Stimulated activated CD4-positive, alpha-beta T cell treated with anti-CD3 and anti-CD28 coated beads, Interleukin-15, amount 100 ng/mL, for 48 hours (primary cell): ENCODE data around the gene VAMP4.
"Not testable (repeated sequence)": the region's sequence is repeated elsewhere in the genome, so short reads cannot be mapped to it uniquely, and the experiment has no call there.

Experiments
- DNase-seq, 2 donors: peaks; one replicate each; pipeline ENCODE4 v3.0.0-alpha.2; 2020; ENCODE audit warnings: low read depth in 2 of 2

The VAMP4 gene

DNA sequence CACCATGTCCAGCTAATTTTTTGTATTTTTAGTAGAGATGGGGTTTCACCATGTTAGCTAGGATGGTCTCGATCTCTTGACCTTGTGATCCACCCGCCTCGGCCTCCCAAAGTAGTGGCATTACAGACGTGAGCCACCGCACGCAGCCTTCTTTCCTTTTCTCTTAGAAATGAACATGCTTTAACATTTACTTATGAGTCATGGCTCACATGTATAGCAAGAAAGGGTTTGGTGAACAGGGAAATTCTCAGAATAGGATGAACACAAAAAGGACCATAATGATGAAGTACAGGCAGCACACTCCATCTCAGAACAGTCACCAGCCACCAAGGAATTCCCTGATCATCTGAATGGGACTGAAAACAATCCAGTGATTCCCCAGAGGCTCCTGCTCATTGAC lies 9.4 kb upstream of the VAMP4 start:
- DNase-seq = no peak

DNA sequence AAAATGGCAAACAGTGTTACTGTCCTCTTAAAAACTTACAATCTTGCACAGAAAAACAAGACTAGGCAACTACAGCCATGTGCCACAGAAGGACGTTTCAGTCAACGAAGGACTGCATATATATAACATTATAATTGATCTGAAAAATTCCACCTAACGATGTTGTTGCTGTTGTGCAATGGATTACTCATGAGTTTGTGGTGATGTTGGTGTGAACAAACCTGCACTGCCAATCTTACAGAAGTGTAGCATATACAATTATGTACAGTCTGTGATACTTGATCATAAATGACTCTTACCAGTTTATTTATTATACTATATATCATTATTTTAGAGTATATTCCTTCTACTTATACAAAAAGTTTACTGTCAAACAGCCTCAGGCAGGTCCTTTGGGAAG lies 6.8 kb upstream of the VAMP4 start:
- DNase-seq = no peak

DNA sequence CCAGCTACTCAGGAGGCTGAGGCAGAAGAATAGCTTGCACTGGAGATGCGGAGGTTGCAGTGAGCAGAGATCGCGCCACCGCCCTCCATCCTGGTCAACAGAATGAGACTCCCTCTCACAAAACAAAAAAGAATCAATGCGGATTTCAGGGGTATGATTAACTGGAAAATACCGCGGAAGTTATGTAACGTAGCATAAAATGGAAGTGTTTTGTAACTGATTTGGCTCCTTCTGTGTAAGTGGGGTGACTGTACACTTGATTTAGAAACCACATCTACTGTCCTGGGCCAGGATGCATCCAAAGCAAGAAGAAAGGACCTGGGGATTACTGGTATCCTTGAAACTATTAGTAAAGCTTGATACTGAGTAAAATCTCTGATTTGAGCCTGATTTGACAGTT lies 3.1 kb upstream of the VAMP4 start:
- no peak for DNase-seq

DNA sequence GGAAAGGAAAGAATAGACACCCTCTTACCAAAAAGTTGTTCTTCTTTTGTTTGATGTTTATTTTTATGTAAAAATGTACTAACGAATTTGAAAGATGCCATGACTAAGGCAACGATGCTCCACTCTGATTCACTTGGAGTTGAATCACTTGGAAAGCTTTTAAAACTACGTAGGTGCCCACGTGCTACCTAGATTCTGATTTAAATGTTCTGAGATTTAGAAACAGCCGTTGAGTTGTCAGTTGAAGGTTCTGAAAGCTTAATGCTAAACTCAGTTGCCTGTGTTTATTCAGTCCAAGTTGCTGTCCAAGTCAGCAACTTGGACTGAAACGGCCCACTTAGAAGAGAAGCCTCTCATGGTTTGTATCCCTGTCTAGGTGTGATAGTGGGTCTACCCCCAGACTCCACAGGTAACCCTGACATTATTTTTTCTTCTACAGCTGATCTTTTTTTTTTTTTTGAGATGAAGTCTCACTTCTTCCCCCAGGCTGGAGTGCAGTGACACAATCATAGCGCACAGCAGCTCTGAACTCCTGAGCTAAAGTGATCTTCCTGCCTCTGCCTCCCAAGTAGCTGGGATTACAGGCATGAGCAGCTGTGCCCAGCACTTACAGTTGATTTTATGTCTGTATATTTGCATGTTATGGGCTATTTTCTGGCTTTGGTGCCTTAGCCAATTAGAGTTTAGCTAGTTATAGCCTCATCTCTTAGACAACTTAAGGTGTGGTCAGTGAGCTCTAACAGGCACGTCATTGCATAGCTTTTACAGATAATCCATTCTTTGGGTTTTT lies 1.4 kb upstream of the VAMP4 start:
- no peak for DNase-seq

DNA sequence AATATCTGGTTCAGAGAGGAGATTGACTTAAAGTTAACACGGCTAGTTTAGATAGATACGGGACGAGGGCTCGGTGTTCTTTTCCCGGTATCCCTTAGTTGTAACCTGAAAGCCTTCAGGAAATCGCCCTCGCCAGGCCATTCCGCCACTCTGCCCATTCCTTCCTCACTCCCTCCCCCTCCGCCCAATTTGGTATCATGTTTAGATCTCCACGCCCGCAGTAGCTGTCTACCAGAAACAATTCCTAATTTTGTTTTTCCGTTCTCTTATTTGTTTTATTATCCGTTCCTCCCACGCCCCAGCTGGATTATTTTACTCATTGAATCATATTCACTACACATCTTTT lies 685 bp upstream of the VAMP4 start:
- DNase-seq = no peak

DNA sequence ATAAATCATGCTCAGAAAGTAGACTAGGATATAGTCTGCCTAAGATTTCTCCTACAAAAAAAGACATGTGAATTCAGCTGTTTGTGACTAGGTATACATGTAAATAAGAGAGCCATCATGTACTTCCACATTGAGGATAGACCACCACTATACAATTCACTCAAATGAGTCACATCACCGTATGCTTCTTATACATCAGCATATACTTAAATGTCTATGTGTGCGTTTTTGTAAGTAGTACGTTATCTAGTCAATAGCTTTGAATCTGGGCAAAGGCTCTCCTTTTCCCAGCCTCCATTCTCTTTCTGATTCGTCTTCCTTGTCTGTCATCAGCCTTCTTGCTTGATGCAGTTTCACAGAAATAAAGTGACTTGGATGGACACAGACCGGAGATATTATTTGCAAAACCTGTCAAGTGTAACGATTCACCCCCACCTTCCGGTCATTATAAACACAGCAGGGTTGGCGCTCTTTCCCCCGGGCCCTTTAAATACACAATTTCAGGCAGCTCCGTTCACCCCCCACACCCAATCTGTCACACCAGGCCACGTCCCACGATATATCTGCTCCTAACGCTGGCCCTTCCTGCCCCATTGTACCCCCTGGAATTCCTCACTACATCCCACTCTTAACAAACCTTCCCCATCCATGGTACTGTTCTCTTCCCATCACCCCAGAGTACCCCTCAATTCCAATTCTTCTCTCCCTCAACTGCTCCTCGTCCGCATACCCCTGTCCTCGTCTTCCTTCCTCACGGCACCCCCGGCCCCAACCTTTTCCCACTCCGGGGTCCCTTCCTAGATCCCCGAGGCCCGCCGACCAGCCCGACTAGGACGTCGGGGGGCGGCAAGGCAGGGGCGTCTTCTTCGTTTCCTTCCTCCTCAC lies 636 bp downstream of the VAMP4 start:
- DNase-seq = no peak

DNA sequence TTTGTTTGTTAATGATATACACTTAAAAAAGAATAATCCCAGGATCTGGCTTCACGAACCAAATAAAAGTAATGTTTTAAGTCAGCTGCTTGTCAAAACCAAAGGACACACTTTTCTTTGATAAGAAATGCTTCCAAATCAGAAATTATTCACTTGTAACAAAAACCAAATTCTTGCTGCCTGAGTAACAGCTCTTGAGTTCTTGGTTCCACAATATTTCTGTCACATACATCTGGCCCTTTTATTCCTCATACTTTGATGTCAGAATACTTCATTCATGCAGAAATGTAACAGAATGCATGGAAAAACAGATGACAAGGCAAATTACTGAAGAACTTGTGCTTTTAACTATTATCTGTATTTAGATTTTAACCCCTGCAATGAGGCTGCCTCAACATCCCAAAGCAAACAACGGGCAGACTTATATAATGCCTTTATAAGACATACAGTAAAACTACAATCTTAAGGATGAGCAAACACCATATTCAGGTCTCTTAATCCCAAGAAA lies 1.5 kb downstream of the VAMP4 start:
- DNase-seq = no peak

DNA sequence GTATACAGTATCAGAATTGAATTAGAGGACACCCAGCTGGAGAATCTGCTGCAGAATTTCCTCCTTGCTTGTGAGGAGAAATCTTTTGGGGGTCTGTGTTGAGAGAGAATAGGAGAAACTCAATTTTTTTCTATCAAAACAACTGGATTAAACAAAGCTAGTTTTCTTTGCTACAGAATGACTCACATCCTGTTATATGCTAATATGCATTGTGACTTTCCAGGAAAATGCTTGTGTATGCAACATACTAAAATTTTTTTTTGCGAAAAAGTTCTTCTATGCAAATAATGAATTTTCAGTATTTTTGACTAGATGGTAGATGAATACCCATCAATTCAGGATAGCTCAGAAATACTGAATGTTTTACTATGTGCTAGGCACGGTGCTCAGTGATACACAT lies 2.2 kb downstream of the VAMP4 start:
- no peak for DNase-seq

DNA sequence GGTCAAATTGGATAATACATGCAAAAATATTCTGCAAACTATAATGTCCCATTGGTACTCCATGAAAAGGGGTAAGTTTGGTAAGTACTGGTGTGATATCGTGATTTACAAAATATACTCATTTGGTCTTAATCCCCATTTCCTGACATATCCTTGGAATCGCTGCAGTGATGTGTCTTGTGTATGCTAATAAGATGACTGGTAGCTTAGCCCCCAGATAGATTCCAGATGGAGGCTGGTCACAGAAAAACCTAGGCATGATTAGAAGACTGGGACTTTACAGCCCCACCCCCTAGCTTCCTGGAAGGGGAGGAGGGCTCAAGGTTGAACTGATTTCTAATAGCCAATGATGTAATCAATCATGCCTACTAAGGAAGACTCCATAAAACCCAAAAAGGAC lies 3.0 kb downstream of the VAMP4 start:
- no peak for DNase-seq

DNA sequence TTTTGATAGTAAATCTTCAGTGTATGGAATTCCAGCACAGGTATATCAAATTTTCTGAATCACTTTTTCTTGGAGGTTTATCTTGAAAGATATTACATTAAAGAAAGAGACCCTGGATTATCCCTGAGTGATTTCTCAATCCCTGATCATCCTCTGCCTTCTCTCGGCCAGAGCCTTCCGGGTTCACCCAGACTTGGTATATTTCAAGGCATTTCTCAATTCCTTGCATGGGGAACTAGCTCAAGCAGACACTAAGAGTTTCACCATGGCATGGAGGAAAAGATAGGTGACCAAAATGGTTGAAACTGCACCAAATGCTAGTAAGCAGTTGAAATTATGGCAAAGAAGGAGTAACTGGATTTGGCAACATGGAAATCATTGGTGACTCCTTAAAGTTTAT lies 5.7 kb downstream of the VAMP4 start:
- no peak for DNase-seq

DNA sequence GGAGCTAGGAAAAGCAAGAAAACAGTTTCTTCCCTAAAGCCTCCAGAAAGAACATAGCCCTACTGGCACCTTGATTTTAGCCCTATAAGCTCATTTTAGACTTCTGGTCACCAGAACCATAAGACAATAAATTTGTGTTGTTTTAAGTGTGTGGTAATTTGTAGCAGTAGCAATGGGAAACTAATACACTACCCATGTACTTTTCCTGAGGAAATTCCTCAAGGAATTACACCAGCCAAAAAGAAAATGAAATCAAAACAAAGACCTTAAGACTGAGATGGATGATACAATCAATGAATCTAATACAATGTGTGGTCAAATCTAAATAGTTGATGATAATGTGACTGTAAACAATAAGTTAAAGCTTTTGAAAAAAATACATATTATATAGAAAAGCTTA lies 11.8 kb downstream of the VAMP4 start:
- no peak for DNase-seq

DNA sequence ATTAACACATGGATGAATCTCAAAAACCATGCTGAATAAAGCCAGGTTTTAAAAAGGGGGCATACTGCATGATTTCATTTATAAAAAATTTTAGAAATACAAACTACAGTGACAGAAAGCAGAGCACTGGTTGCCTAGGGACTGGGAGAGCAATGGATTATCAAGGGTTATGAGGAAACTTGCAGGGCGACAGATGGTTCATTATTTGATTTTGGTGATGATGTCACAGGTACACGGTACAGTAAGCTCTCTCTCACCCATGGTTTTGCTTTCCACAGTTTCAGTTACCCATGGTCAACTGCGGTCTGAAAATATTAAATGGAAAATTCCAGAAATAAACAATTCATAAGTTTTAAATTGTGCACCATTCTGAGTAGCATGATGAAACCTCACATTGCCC lies 14.1 kb downstream of the VAMP4 start:
- DNase-seq = no peak

DNA sequence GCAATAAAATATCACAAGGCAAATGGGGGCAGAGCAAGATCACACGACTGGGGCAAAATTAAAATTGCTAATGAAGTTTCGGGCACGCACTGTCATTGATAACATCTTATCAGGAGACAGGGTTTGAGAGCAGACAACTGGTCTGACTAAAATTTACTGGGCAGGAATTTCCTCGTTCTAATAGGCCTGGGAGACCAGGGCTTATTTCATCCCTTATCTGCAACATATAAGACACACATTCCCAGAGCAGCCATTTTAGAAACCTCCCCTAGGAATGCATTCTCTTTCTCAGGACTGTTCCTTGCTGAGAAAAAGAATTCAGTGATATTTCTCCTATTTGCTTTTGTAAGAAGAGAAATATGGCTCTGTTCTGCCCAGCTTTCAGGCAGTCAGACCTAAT lies 18.7 kb downstream of the VAMP4 start:
- DNase-seq = not testable (repeated sequence)

DNA sequence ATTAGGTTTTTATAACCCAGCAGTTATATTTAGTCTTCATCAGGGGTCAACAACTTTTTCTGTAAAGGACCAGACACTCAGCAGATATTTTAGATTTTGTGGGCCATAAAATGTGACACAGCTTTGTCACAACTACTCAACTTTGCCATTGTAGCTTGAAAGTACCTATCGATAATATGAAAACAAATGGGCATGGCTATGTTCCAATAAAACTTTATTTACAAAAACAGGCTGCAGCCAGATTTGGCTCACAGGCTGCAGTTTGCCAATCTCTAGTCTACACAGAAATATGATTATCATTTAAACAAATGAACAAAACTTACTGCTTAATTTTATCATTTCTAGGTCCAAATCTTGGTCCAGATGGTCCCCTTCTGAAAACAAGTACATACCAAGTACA lies 23.0 kb downstream of the VAMP4 start:
- no peak for DNase-seq

DNA sequence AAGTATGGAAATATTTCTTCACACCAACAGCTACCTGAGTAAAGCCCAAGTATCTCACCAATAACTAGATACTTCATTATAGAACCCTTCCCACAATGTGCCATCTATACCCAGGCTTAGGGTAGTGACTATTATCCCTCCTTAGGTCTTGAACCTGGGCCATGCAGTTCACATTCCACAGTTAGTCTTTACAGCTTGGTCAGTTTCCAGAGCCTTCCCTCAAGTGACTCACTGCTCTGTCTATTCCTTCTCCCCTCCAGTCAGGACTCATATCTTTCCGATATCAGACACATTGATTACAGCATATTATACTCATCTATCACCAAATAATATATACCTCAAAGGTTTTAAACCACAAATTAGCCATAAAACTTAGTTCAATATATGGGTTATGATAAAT lies 23.6 kb downstream of the VAMP4 start:
- DNase-seq = no peak

DNA sequence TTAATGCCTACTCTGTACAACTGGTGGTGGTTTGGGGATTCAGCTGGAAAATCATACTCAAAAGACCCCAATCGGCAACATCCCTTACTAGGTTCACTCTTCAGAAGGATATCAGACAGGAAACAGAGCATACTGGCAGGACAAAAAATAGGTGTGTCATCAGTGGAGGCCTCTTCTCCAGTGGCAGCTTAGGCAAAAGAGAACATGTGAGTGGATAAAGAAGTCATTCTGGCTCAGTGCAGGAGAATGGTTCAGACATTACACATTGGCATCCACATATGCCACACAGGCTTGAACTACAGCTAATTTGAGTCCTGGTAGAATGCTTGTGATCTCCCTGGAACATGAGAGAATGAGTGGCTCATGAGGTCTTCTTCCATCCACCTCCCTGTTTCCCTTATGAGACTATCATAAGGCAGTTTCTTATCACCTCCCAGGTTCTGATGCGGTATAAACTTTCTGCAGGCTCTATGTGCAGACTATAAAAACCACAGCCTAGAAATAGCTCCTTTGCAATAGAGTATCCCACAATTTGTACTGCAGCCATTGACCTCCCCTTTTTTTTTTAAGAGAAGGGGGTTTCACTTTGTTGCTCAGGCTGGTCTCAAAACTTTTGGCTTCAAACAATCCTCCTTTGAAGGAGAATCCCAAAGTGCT lies 24.7 kb downstream of the VAMP4 start:
- no peak for DNase-seq

DNA sequence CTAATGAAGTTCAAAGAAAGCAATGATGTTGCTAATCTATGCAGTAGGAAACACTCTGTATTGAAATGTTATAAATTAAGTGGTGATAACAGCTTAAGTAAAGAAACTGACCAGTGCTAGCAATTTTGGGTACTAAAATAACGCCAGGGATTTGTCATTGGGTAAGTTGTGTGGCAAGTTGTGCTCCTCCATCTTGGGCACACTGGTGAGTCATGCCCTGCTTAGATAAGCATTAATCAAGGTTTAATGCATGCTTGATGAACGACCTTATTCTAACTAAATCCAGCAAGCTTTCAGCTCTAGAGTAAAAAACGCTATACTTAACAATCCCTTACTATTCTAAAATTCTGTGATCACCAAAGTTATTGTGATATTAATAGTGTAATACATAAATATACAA lies 25.2 kb downstream of the VAMP4 start:
- DNase-seq = no peak

DNA sequence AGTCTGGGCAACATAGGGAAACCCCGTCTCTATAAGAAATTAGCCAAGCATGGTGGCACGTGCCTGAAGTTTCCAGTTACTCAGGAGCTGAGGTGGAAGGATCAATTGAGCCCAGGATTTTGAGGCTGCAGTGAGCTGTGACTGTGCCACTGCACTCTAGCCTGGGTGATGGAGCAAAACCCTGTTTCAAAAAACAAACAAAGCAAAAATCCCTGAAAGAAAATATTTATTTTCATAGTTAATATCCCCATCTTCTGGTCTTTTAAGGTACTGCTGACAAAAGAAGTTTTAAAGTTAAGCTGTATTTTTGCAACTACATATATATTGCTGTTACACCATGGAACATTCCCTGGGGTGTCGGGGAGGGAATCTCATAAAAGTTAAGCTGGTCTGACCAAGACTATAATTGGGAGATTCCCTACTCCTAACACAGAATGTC lies 26.0 kb downstream of the VAMP4 start:
- DNase-seq = no peak

DNA sequence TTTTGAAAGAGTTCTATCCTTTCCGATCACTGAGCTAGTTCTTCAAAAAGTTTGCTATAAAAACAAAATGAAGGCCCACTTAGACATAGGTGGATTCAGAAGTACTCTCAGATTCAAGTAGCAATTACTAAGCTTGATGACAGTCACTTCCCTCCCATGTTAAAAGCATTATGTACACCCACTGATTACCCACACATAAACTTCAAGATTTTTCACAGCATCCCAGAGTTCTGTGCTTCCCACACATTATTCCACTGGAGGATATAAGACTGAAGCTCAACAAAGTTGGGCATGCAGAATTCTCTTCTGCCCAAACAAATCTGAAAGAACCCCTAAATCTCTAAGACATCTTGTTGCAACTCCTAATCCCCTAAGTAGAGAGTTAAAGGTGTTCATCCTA lies 29.5 kb downstream of the VAMP4 start:
- DNase-seq = no peak

DNA sequence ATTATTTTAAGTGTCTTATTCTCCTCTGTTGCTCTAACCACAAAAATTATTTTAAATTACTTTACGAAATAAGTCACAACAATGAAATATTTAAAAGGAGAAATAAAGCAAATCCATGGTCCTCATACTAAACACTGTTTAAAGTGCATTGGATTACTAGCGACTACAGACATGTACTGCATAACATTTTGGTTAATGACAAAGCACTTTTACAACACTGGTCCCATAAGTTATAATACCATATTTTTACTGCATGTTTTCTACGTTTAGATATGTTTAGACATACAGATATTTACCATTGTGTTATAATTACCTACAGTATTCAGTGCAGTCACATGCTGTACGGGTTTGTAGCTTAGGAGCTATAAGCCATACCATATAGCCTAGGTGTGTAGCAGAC lies 30.2 kb downstream of the VAMP4 start:
- no peak for DNase-seq

DNA sequence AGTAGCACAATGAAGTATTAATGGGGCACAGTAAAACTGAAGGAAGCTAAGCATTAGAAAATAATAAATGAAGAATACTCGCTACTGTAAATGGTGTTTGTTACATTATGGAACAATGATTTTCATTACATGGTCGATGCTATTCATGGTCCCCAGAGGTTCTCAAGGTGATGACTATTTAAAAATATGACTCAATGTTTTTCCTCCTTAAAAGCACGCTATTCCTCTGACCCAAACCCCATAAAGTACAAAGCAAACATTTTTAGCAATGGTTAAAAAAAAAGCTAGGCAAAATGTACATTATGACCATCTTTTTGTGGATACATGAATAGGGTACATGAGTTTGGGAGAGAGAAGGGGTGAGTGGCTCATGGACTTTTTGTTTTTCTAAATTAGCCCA lies 34.3 kb downstream of the VAMP4 start:
- DNase-seq = no peak

DNA sequence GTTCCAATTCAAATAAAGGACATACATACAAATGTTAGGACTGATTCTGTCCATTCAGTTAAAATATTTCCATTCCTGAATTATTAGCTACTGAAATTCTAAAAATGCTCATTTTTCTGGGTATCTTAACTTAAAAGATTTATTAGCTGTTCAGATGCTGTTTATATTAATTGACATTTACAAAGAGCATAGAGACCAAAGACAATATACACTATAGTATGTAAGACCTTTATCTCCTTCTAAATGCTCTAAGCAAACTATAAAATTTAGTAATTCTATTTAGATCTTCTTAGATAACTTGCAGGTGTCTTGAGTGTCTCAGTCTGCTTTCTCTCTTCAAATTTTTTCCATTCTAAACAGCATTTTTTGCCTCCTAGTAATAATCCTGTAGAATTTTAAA lies 39.3 kb downstream of the VAMP4 start:
- DNase-seq = no peak

DNA sequence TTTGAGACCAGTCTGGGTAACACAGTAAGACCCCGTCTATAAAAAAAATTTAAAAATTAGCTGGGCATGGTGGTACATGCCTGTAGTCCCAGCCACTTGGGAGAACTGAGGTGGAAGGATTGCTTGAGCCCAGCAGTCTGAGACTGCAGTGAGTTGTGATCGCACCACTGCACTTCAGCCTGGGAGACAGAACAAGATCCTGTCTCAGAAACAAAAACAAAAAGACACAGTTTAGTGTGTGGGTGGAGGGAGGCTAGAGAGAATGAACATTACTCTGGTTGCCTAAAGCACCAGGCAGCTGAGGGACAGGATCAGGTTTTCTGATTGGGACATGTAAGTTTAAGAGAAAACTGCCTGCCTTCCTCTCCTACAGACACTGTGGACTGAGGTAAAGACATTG lies 42.3 kb downstream of the VAMP4 start:
- no peak for DNase-seq
